HepG2 (cell line): ENCODE data around the gene MST1R. TPM values are rescaled to one million over a fixed set of nuclear protein-coding genes. Genes with fewer than 3 reads are reported as not detected.

Experiments used
- ARID4A ChIP-seq: sonication (generic); formaldehyde crosslinking; IDR thresholded peaks from 2 replicates; pipeline ENCODE4 v1.5.0; 2020; ENCODE audit warnings: mild to moderate bottlenecking, missing genetic modification reagents, borderline replicate concordance
- GATAD2A ChIP-seq: IDR thresholded peaks from 2 replicates; pipeline ENCODE4 v1.6.1; 2016
- HDAC6 ChIP-seq: fragments of 200-600 bp; sonication (generic); IDR thresholded peaks from 2 replicates; pipeline ENCODE4 v1.7.0; 2017; ENCODE audit warnings: mild to moderate bottlenecking, antibody characterized with exemption, low read length, low read depth
- LCORL ChIP-seq, 2 experiments: fragments of 450-650 bp in 1 of 2; sonication (generic) in 1 of 2; formaldehyde crosslinking in 1 of 2; IDR thresholded peaks; 2 replicates each; pipeline versions ENCODE4 v1.5.0 to v1.6.1; 2017 to 2020; ENCODE audit warnings: antibody characterized with exemption in 1 of 2, missing genetic modification reagents in 1 of 2
- MEF2D ChIP-seq: sonication (generic); formaldehyde crosslinking; IDR thresholded peaks from 2 replicates; pipeline ENCODE4 v1.5.1; 2020; ENCODE audit warnings: mild to moderate bottlenecking, missing genetic modification reagents
- RBM22 ChIP-seq: fragments of 200-400 bp; formaldehyde crosslinking; optimal IDR thresholded peaks from 2 replicates; pipeline ENCODE3; 2017; ENCODE audit warnings: mild to moderate bottlenecking, low read length, moderate library complexity
- RFXAP ChIP-seq: sonication (generic); formaldehyde crosslinking; IDR thresholded peaks from 2 replicates; pipeline ENCODE4 v1.4.0; 2020; ENCODE audit warnings: missing genetic modification reagents, borderline replicate concordance
- SETDB1 ChIP-seq: sonication (generic); formaldehyde crosslinking; IDR thresholded peaks from 2 replicates; pipeline ENCODE4 v1.5.1; 2020; ENCODE audit warnings: missing genetic modification reagents, mild to moderate bottlenecking, borderline replicate concordance
- SOX13 ChIP-seq, 3 experiments: fragments of 450-650 bp in 1 of 3; sonication (generic) in 1 of 3; formaldehyde crosslinking in 1 of 3; IDR thresholded peaks in 2 of 3; conservative IDR thresholded peaks in 1 of 3; 2 replicates each; pipeline versions ENCODE4 v1.5.0 to v1.6.1; 2016 to 2020; ENCODE audit warnings: antibody characterized with exemption in 1 of 3, mild to moderate bottlenecking in 1 of 3, missing compliant biosample characterization in 1 of 3, missing genetic modification reagents in 1 of 3, moderate library complexity in 1 of 3
- ZNF138 ChIP-seq: sonication (generic); formaldehyde crosslinking; IDR thresholded peaks from 2 replicates; pipeline ENCODE4 v1.5.0; 2020; ENCODE audit warnings: mild to moderate bottlenecking, low read depth, missing genetic modification reagents
- ZNF17 ChIP-seq: sonication (generic); formaldehyde crosslinking; IDR thresholded peaks from 2 replicates; pipeline ENCODE4 v1.5.0; 2020; ENCODE audit warnings: mild to moderate bottlenecking, missing genetic modification reagents
- ZNF574 ChIP-seq: sonication (generic); formaldehyde crosslinking; IDR thresholded peaks from 2 replicates; pipeline ENCODE4 v1.4.0; 2020; ENCODE audit warnings: missing genetic modification reagents
- ZNF670 ChIP-seq: sonication (generic); formaldehyde crosslinking; IDR thresholded peaks from 2 replicates; pipeline ENCODE4 v1.8.0; 2022; ENCODE audit warnings: mild to moderate bottlenecking, missing genetic modification reagents, borderline replicate concordance
- polyA plus RNA-seq, 8 experiments: library from polyadenylated mRNA; depleted of rRNA in 3 of 8; stranded (reverse) in 7 of 8; unstranded in 1 of 8; fragments of >200 nt; fragmentation: Illumina TruSeq in 4 of 8; extraction: Trizol in 4 of 8; gene quantifications; 2 replicates each; pipeline versions ENCODE4 v1.2.1 to v1.2.3, GENCODE V29; 2011 to 2016; ENCODE audit warnings: low read depth in 4 of 8, missing spikeins in 1 of 8, mixed read lengths in 1 of 8; ENCODE audit not compliant: insufficient read depth in 1 of 8
- total RNA-seq, 5 experiments: library from RNA; depleted of rRNA; stranded (reverse); fragments of >200 nt; fragmentation: Illumina TruSeq; extraction: Trizol; gene quantifications; 2 replicates each; pipeline ENCODE4 v1.2.3, GENCODE V29; 2016; ENCODE audit warnings: low read depth in 1 of 5
- TF ChIP-seq, protein P1 (sequence below): sonication (generic); formaldehyde crosslinking; IDR thresholded peaks from 2 replicates; pipeline ENCODE4 v1.4.0; 2020; ENCODE audit warnings: missing genetic modification reagents, borderline replicate concordance
- TF ChIP-seq, protein P2 (sequence below): sonication (generic); IDR thresholded peaks from 2 replicates; pipeline ENCODE4 v1.6.1; 2016; ENCODE audit warnings: low read depth, borderline replicate concordance
- TF ChIP-seq, protein P3 (sequence below): sonication (generic); formaldehyde crosslinking; IDR thresholded peaks from 2 replicates; pipeline ENCODE4 v1.4.0; 2020; ENCODE audit warnings: mild to moderate bottlenecking, missing genetic modification reagents

Gene MST1R
- total and polyA plus RNA-seq, 2 of the 13 experiments (the other 11 are each of a cell fraction or from before 2014, with no cell fraction given) = 0.11 to 0.77 TPM

DNA sequence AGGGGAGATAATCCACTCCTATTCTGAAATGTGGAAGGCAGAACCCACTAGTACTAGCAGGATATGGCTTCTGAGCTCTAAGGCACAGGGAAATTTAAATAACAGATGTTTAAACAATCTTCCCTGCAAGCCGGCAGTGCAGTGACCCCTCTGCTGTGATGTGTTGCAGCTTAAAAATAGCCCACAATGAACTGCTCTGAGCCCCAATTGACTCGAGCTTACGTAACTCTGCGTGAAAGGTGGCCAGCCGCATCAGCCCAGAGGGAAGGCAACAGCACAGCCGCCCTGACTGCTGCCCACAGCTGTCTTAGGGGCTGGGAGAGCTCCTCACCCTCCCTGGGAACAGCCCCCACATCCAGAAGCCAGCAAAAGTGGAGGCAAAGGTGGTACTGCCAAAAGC lies 21.5 kb downstream of the MST1R start (continued):
- no peak for TF ChIP-seq HDAC6
- no peak for TF ChIP-seq ZNF574 (CRISPR knock-in tag)
- no peak for TF ChIP-seq RBM22
- TF ChIP-seq, protein P1, sequence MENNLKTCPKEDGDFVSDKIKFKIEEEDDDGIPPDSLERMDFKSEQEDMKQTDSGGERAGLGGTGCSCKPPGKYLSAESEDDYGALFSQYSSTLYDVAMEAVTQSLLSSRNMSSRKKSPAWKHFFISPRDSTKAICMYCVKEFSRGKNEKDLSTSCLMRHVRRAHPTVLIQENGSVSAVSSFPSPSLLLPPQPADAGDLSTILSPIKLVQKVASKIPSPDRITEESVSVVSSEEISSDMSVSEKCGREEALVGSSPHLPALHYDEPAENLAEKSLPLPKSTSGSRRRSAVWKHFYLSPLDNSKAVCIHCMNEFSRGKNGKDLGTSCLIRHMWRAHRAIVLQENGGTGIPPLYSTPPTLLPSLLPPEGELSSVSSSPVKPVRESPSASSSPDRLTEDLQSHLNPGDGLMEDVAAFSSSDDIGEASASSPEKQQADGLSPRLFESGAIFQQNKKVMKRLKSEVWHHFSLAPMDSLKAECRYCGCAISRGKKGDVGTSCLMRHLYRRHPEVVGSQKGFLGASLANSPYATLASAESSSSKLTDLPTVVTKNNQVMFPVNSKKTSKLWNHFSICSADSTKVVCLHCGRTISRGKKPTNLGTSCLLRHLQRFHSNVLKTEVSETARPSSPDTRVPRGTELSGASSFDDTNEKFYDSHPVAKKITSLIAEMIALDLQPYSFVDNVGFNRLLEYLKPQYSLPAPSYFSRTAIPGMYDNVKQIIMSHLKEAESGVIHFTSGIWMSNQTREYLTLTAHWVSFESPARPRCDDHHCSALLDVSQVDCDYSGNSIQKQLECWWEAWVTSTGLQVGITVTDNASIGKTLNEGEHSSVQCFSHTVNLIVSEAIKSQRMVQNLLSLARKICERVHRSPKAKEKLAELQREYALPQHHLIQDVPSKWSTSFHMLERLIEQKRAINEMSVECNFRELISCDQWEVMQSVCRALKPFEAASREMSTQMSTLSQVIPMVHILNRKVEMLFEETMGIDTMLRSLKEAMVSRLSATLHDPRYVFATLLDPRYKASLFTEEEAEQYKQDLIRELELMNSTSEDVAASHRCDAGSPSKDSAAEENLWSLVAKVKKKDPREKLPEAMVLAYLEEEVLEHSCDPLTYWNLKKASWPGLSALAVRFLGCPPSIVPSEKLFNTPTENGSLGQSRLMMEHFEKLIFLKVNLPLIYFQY = no peak
- no peak for TF ChIP-seq LCORL (IDR thresholded peaks at IDR 0.05)
- peak; percentile 28; the same call in 1 of the 2 replicates for TF ChIP-seq LCORL (CRISPR knock-in tag; IDR thresholded peaks at IDR 0.05)
- TF ChIP-seq RFXAP = no peak
- TF ChIP-seq ARID4A = 0 out of 2 replicates have a peak, but pooled peaks have one; percentile 9
- TF ChIP-seq ZNF17 (CRISPR knock-in tag) = no peak
- no peak for TF ChIP-seq SOX13 (IDR thresholded peaks at IDR 0.05)
- no peak for TF ChIP-seq SOX13 (CRISPR knock-in tag; conservative IDR thresholded peaks at IDR 0.05 in 1 of 2, IDR thresholded peaks at IDR 0.05 in 1 of 2)
- TF ChIP-seq, protein P2, sequence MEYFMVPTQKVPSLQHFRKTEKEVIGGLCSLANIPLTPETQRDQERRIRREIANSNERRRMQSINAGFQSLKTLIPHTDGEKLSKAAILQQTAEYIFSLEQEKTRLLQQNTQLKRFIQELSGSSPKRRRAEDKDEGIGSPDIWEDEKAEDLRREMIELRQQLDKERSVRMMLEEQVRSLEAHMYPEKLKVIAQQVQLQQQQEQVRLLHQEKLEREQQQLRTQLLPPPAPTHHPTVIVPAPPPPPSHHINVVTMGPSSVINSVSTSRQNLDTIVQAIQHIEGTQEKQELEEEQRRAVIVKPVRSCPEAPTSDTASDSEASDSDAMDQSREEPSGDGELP = no peak
- TF ChIP-seq ZNF138 (CRISPR knock-in tag) = no peak
- no peak for TF ChIP-seq ZNF670 (CRISPR knock-in tag)
- TF ChIP-seq, protein P3, sequence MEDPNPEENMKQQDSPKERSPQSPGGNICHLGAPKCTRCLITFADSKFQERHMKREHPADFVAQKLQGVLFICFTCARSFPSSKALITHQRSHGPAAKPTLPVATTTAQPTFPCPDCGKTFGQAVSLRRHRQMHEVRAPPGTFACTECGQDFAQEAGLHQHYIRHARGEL (CRISPR knock-in tag) = no peak
- TF ChIP-seq SETDB1 = no peak
- no peak for TF ChIP-seq GATAD2A (CRISPR knock-in tag)
- 0 out of 2 replicates have a peak, but pooled peaks have one; percentile 34 for TF ChIP-seq MEF2D (CRISPR knock-in tag)
- TF ChIP-seq, all 625 proteins: peak for 3
